ENCODE data around the gene CEP85L.

CEP85L gene

DNA sequence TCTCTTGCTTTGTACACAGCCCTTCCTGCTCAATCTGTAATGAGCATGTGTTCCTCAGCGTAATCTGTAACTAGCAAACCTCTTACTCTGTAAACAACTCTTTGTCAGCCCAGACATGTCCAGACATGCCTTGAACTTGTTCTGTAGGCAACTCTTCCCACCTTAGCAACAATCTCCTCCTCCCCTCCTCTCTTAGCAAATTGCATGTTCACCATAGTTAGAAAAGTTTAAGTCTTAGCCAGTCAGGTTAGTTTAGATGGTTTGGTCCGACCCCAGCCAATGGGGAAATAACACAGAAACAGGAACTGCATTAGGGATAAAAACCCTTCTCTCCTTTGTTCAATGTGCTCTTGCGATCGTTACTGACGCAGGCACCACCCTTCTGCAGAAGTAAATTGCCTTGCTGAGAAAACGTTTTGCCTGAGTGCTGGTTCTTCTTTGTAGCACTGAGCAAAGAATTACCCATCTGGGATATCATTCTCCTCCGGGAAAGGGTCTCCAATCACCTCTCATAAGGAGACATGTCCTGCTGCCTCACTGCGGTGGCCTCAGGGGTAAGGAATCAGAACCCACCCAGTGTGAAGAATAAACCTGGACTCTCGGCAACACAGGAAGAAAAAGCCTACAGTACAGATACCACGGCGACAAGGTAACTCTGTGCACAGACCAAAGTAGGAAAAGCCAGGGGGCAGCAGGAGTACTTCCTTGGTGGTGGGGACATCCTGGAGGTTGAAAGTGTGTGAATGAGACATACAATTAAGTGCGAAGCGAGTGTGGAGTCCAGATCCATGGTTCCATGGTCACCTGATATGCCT, 77.1 kb downstream of the CEP85L start:
- peak; percentile 33; the same call in 1 of the 2 replicates for TF ChIP-seq SPI1 (IDR thresholded peaks at IDR 0.05; ENCODE audit: low read depth, low read length)
- no peak for TF ChIP-seq POLR2AphosphoS5 (IDR thresholded peaks at IDR 0.05; ENCODE audit: low read depth, low read length)
- DNase-seq (ENCODE audit: insufficient read length, low spot score) (no peak), FAIRE-seq (peak; percentile 61)

DNA sequence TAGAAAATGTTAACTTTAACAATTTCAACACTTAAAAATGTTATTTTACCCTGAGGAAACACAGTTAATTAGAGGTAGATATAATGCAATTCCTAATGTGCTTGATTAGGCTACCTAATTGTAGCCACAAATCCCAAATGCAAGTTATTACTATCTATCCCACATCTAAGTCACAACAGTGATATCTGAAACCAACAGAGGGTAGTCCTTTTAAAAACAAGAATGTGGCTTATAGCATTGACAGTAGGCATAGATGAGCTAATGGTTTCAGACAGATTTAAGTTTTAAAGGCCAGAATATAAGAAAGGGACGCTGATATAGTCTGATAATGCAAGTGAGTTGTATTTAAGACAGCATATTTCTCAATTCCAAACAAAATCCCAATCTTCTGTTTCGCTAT, 80.3 kb downstream of the CEP85L start:
- DNase-seq (ENCODE audit: insufficient read length, low spot score): no peak

DNA sequence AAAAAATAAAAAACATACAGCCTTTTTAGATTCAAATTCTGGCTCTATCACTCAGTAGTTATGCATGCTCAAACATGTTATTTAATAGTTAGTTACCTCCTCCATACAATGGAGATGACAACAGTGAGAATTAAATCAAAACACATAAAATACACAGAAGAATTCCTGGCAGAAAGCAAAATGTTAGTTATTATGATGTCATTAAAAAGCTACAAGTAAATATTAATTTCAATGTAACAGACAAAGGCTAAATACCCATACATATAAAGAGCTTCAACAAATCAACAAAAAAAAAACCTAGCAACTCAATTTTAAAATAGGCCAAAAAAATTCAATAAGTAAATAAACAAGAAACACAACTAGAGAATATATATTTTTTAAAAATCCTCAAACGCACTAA, 81.9 kb downstream of the CEP85L start:
- TF ChIP-seq PAX5 (IDR thresholded peaks at IDR 0.05; ENCODE audit: insufficient read depth, low read length, severe bottlenecking) (no peak), POLR2A (IDR thresholded peaks at IDR 0.05; ENCODE audit: low read depth, low read length) (no peak), POLR2AphosphoS5 (IDR thresholded peaks at IDR 0.05; ENCODE audit: low read depth, low read length) (no peak), TAF1 (IDR thresholded peaks at IDR 0.05; ENCODE audit: low read depth, low read length) (no peak), SPI1 (IDR thresholded peaks at IDR 0.05; ENCODE audit: low read depth, low read length) (no peak), POU2F2 (IDR thresholded peaks at IDR 0.05; ENCODE audit: low read depth, low read length) (no peak)
- DNase-seq (ENCODE audit: insufficient read length, low spot score) (no peak), FAIRE-seq (no peak)

More for the DNA sequence above, 80.3 kb downstream of the CEP85L start:
- no peak for TF ChIP-seq TAF1 (IDR thresholded peaks at IDR 0.05; ENCODE audit: low read depth, low read length)
- no peak for TF ChIP-seq POLR2AphosphoS5 (IDR thresholded peaks at IDR 0.05; ENCODE audit: low read depth, low read length)
- TF ChIP-seq POLR2A (IDR thresholded peaks at IDR 0.05; ENCODE audit: low read depth, low read length): no peak
- TF ChIP-seq SPI1 (IDR thresholded peaks at IDR 0.05; ENCODE audit: low read depth, low read length): no peak
- no peak for TF ChIP-seq PAX5 (IDR thresholded peaks at IDR 0.05; ENCODE audit: insufficient read depth, low read length, severe bottlenecking)
- no peak for TF ChIP-seq POU2F2 (IDR thresholded peaks at IDR 0.05; ENCODE audit: low read depth, low read length)
- peak; percentile 50 for FAIRE-seq

DNA sequence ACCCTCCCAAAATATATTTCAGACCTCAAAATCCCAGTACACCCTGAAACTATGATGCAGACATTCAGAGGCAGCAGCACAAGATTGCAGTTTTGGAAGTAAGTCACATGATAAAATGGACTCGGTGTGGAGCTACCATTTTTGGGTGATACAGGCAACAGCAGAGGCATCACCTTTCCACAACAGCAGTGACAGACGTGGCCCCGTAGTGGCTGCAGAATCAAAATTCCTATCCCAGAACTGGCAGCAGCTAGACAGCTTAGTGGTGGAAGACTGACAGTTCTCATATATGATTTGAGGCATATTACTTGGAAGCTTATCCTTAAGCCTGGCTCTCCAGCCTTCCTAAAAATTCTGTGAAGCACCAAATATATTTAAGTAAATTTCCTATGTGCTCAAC, 83.4 kb downstream of the CEP85L start:
- FAIRE-seq (no peak), DNase-seq (ENCODE audit: insufficient read length, low spot score) (no peak)
- TF ChIP-seq TAF1 (IDR thresholded peaks at IDR 0.05; ENCODE audit: low read depth, low read length) (no peak), POU2F2 (IDR thresholded peaks at IDR 0.05; ENCODE audit: low read depth, low read length) (no peak)

DNA sequence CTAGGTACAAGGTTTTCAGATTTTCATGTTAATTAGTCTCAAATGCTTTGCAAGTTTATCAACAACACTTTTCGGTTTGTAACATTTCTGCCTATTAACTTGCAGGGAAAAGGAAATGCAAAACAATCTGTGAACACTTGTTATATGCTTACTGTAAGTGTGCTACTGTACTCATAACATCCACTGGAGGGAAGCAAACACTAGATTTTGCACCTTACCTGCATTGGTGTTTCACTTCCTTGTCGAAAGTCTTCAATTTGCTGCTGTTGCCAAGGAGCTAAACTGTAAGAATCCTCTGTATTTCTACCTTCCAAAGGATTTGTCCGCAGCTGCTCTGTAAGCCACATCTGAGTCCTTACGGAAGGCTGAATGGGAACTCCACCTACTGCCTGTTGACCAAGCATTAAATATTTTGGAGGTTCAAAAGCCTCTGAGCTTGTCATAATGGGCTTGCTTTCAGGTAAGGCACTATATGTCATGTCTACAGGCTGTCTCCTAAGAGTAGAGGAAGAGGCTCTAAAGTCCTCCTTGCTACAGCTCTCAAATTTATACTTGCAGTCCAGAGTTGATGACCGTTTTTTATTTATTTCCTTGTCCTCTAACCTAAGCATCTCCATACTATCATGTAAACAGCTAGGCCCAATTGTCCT, 86.0 kb downstream of the CEP85L start:
- peak; percentile 17 for DNase-seq (ENCODE audit: insufficient read length, low spot score)
- TF ChIP-seq SPI1 (IDR thresholded peaks at IDR 0.05; ENCODE audit: low read depth, low read length) (peak; percentile 94), POU2F2 (IDR thresholded peaks at IDR 0.05; ENCODE audit: low read depth, low read length) (no peak)
- peak; percentile 99 for FAIRE-seq

DNA sequence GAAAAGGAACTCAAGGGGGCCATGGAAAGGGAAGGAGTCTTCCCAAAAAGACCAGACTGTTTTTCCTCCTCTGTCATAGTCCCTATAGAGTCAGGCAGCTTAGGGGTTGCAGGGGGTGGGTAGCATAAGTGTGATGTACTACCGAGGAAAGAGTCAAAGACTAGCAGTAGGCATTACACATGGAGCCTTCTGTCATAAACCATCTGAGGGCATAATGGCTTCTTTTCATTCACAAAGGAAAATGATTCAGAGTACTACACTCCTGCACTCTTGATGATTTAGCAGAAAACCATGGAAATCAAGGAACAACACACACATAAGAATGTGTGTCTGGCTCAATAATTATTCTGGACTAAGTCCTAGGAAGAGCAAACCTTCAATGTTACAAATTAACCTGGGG, 88.4 kb downstream of the CEP85L start:
- TF ChIP-seq POLR2AphosphoS5 (IDR thresholded peaks at IDR 0.05; ENCODE audit: low read depth, low read length) (no peak), SPI1 (IDR thresholded peaks at IDR 0.05; ENCODE audit: low read depth, low read length) (no peak), POU2F2 (IDR thresholded peaks at IDR 0.05; ENCODE audit: low read depth, low read length) (no peak), POLR2A (IDR thresholded peaks at IDR 0.05; ENCODE audit: low read depth, low read length) (no peak), TAF1 (IDR thresholded peaks at IDR 0.05; ENCODE audit: low read depth, low read length) (no peak), PAX5 (IDR thresholded peaks at IDR 0.05; ENCODE audit: insufficient read depth, low read length, severe bottlenecking) (no peak)
- FAIRE-seq: no peak
- DNase-seq (ENCODE audit: insufficient read length, low spot score): no peak

DNA sequence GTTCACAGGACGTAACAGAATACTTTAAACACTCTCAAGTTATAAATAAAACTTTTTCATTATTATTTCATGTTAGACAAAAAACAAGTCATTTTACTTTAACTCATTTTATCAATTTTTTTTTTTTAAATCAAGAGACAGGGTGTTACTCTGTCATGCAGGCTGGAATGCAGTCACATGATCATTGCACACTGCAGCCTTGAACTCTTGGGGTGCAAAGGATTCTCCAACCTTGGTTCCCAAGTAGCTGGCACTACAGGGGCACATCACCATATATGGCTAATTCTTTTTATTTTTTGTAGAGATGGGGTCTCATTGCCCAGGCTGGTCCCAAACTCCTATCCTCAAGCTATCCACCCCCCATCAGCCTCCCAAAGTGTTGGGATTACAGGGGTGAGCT, 89.1 kb downstream of the CEP85L start:
- FAIRE-seq: no peak

DNA sequence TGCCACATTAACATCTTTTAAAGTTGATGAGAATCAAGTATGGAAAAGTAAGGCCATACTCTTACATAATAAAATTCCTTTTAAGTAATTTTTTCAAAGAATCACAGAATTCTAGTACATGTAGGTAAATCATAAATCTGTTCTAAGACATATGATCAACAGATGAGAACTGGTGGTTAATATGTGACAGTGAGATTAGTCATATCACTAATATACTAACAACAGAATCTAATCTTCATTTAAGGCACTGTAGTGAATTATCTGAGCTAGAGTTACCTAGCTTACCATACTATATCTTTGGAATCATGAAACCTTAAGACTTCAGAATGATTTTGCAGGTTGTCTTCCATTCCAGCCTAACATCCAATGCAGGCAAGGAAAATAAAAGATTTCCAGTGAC, 91.7 kb downstream of the CEP85L start:
- DNase-seq (ENCODE audit: insufficient read length, low spot score): no peak
- no peak for FAIRE-seq
- TF ChIP-seq SPI1 (IDR thresholded peaks at IDR 0.05; ENCODE audit: low read depth, low read length) (no peak), POLR2A (IDR thresholded peaks at IDR 0.05; ENCODE audit: low read depth, low read length) (no peak), POLR2AphosphoS5 (IDR thresholded peaks at IDR 0.05; ENCODE audit: low read depth, low read length) (no peak), POU2F2 (IDR thresholded peaks at IDR 0.05; ENCODE audit: low read depth, low read length) (no peak), PAX5 (IDR thresholded peaks at IDR 0.05; ENCODE audit: insufficient read depth, low read length, severe bottlenecking) (no peak), TAF1 (IDR thresholded peaks at IDR 0.05; ENCODE audit: low read depth, low read length) (no peak)

More for the DNA sequence above, 89.1 kb downstream of the CEP85L start:
- TF ChIP-seq SPI1 (IDR thresholded peaks at IDR 0.05; ENCODE audit: low read depth, low read length): no peak
- no peak for TF ChIP-seq POU2F2 (IDR thresholded peaks at IDR 0.05; ENCODE audit: low read depth, low read length)
- TF ChIP-seq TAF1 (IDR thresholded peaks at IDR 0.05; ENCODE audit: low read depth, low read length): no peak
- no peak for TF ChIP-seq POLR2AphosphoS5 (IDR thresholded peaks at IDR 0.05; ENCODE audit: low read depth, low read length)
- no peak for TF ChIP-seq PAX5 (IDR thresholded peaks at IDR 0.05; ENCODE audit: insufficient read depth, low read length, severe bottlenecking)
- TF ChIP-seq POLR2A (IDR thresholded peaks at IDR 0.05; ENCODE audit: low read depth, low read length): no peak
- no peak for DNase-seq (ENCODE audit: insufficient read length, low spot score)

DNA sequence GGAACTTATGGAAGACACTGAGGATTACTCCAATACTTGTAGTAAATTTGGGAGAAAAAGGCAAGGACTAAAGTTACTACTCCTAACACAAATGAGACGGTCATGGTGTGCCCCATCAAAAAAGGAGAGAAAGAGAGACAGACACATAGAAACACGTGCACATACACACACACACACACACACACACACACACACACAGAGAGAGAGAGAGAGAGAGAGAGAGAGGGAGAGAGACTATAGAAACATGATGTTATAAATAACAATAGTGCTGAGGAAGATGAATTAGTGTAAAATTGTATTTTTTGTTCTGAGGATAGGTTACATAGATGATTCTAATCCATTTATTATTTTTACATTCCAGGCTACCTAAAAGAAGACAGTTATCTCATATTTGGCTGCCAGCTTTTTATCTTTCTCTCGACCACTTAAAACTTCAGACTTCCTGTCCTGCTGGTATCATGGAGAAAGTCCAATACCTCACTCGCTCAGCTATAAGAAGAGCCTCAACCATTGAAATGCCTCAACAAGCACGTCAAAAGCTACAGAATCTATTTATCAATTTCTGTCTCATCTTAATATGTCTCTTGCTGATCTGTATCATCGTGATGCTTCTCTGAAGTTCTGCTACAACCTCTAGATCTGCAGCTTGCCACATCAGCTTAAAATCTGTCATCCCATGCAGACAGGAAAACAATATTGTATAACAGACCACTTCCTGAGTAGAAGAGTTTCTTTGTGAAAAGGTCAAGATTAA, 92.8 kb downstream of the CEP85L start:
- FAIRE-seq (peak; percentile 38), DNase-seq (ENCODE audit: insufficient read length, low spot score) (no peak)
- TF ChIP-seq PAX5 (IDR thresholded peaks at IDR 0.05; ENCODE audit: insufficient read depth, low read length, severe bottlenecking) (no peak), TAF1 (IDR thresholded peaks at IDR 0.05; ENCODE audit: low read depth, low read length) (no peak), POU2F2 (IDR thresholded peaks at IDR 0.05; ENCODE audit: low read depth, low read length) (no peak), SPI1 (IDR thresholded peaks at IDR 0.05; ENCODE audit: low read depth, low read length) (no peak), POLR2A (IDR thresholded peaks at IDR 0.05; ENCODE audit: low read depth, low read length) (no peak), POLR2AphosphoS5 (IDR thresholded peaks at IDR 0.05; ENCODE audit: low read depth, low read length) (no peak)
